HG03571 (cell line): ENCODE data around the gene TMEM33.

ENCODE experiments used
- ATAC-seq: cut with Tn5 transposase; IDR thresholded peaks from one replicate; pipeline ENCODE4 v1.9.1; 2021; ENCODE audit not compliant: unreplicated experiment

TMEM33 gene

GRCh38 chr4:41994461-41994985, 59.3 kb downstream of the TMEM33 start:
- no peak for ATAC-seq

GRCh38 chr4:41998019-41998418, 62.8 kb downstream of the TMEM33 start:
- no peak for ATAC-seq

GRCh38 chr4:41999321-41999720, 64.1 kb downstream of the TMEM33 start:
- no peak for ATAC-seq

GRCh38 chr4:42008011-42008786, 73.0 kb downstream of the TMEM33 start:
- no peak for ATAC-seq
